Measurements from ENCODE around the gene B3GNT7.

The B3GNT7 gene

DNA sequence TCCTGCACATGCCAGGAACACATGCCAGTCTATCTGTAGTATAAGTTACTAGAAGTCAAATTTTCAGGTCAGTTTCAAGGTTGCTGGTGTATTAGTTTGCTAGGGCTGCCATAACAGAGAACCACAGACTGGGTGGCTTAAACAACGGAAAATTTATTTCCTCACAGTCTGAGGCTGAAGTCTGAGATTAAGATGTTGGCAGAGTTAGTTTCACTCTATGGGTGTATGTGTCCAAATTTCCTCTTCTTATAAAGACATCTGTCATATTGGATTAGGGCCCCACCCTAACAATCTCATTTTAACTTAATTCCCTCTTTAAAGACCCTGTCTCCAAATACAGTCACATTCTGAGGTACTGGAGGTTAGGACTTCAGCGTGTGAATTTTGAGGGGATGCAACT, 26.5 kb downstream of the B3GNT7 start:
- no peaks in the 10 kb centered on the region for H3K79me2 ChIP-seq (ENCODE audit: insufficient read depth, low read length)
- H3K27me3 ChIP-seq (ENCODE audit: low read length): no peaks in the 10 kb centered on the region
- no peaks in the 10 kb centered on the region for H3K9me3 ChIP-seq (ENCODE audit: insufficient read depth, low read length)
- H2AFZ ChIP-seq (ENCODE audit: low read depth, low read length, severe bottlenecking): no peak overlapping the region
- no peak overlapping the region for H3K4me3 ChIP-seq (ENCODE audit: insufficient read depth, low read length, poor library complexity, severe bottlenecking)
- no peak overlapping the region for H3K9ac ChIP-seq (ENCODE audit: low read length)
- no peak overlapping the region for H3K4me2 ChIP-seq (ENCODE audit: low read depth, low read length, poor library complexity, severe bottlenecking)
- H3K27ac ChIP-seq (ENCODE audit: low read depth, low read length): no peak overlapping the region
- no peaks in the 10 kb centered on the region for H3K36me3 ChIP-seq (ENCODE audit: low read length)
- no peaks in the 10 kb centered on the region for H4K20me1 ChIP-seq (ENCODE audit: low read depth, low read length)
- no peaks in the 10 kb centered on the region for H3K9me2 ChIP-seq (replicated peaks; ENCODE audit: insufficient read depth, low read length)
- H3F3A ChIP-seq (ENCODE audit: insufficient read depth): no peaks in the 10 kb centered on the region
- TF ChIP-seq, protein P1, sequence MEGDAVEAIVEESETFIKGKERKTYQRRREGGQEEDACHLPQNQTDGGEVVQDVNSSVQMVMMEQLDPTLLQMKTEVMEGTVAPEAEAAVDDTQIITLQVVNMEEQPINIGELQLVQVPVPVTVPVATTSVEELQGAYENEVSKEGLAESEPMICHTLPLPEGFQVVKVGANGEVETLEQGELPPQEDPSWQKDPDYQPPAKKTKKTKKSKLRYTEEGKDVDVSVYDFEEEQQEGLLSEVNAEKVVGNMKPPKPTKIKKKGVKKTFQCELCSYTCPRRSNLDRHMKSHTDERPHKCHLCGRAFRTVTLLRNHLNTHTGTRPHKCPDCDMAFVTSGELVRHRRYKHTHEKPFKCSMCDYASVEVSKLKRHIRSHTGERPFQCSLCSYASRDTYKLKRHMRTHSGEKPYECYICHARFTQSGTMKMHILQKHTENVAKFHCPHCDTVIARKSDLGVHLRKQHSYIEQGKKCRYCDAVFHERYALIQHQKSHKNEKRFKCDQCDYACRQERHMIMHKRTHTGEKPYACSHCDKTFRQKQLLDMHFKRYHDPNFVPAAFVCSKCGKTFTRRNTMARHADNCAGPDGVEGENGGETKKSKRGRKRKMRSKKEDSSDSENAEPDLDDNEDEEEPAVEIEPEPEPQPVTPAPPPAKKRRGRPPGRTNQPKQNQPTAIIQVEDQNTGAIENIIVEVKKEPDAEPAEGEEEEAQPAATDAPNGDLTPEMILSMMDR (IDR thresholded peaks at IDR 0.05; ENCODE audit: insufficient read depth, low read length, poor library complexity, severe bottlenecking): no peak
- TF ChIP-seq EZH2phosphoT487 (conservative IDR thresholded peaks at IDR 0.05; ENCODE audit: low read length): no peak

GRCh38 chr2:231423176-231423575, 27.7 kb downstream of the B3GNT7 start:
- Histone ChIP-seq H3F3A (ENCODE audit: insufficient read depth) (no peaks in the 10 kb centered on the region), H3K9ac (ENCODE audit: low read length) (no peak overlapping the region), H2AFZ (ENCODE audit: low read depth, low read length, severe bottlenecking) (no peak overlapping the region), H3K36me3 (ENCODE audit: low read length) (no peaks in the 10 kb centered on the region), H3K9me3 (ENCODE audit: insufficient read depth, low read length) (no peaks in the 10 kb centered on the region), H3K9me2 (replicated peaks; ENCODE audit: insufficient read depth, low read length) (no peaks in the 10 kb centered on the region), H3K4me3 (ENCODE audit: insufficient read depth, low read length, poor library complexity, severe bottlenecking) (no peak overlapping the region), H3K27me3 (ENCODE audit: low read length) (no peaks in the 10 kb centered on the region), H3K4me2 (ENCODE audit: low read depth, low read length, poor library complexity, severe bottlenecking) (no peak overlapping the region), H4K20me1 (ENCODE audit: low read depth, low read length) (no peaks in the 10 kb centered on the region), H3K79me2 (ENCODE audit: insufficient read depth, low read length) (no peaks in the 10 kb centered on the region), H3K27ac (ENCODE audit: low read depth, low read length) (no peak overlapping the region)
- TF ChIP-seq, protein P1 (IDR thresholded peaks at IDR 0.05; ENCODE audit: insufficient read depth, low read length, poor library complexity, severe bottlenecking): no peak

GRCh38 chr2:231425291-231425810, 29.8 kb downstream of the B3GNT7 start:
- TF ChIP-seq EZH2phosphoT487 (conservative IDR thresholded peaks at IDR 0.05; ENCODE audit: low read length): no peak
- TF ChIP-seq, protein P1 (IDR thresholded peaks at IDR 0.05; ENCODE audit: insufficient read depth, low read length, poor library complexity, severe bottlenecking): no peak
- H3K27me3 ChIP-seq (ENCODE audit: low read length): no peaks in the 10 kb centered on the region
- no peak overlapping the region for H3K4me2 ChIP-seq (ENCODE audit: low read depth, low read length, poor library complexity, severe bottlenecking)

More at GRCh38 chr2:231425291-231425810, 29.8 kb downstream of the B3GNT7 start:
- no peak overlapping the region for H3K4me3 ChIP-seq (ENCODE audit: insufficient read depth, low read length, poor library complexity, severe bottlenecking)
- H3K9me3 ChIP-seq (ENCODE audit: insufficient read depth, low read length): no peaks in the 10 kb centered on the region
- no peaks in the 10 kb centered on the region for H3F3A ChIP-seq (ENCODE audit: insufficient read depth)
- no peak overlapping the region for H3K27ac ChIP-seq (ENCODE audit: low read depth, low read length)
- H3K9me2 ChIP-seq (replicated peaks; ENCODE audit: insufficient read depth, low read length): no peaks in the 10 kb centered on the region
- no peak overlapping the region for H3K9ac ChIP-seq (ENCODE audit: low read length)
- H3K79me2 ChIP-seq (ENCODE audit: insufficient read depth, low read length): no peaks in the 10 kb centered on the region
- H3K36me3 ChIP-seq (ENCODE audit: low read length): no peaks in the 10 kb centered on the region
- no peaks in the 10 kb centered on the region for H4K20me1 ChIP-seq (ENCODE audit: low read depth, low read length)
- H2AFZ ChIP-seq (ENCODE audit: low read depth, low read length, severe bottlenecking): no peak overlapping the region
